Measurements from ENCODE around the gene BFSP2. TPM values are rescaled to one million over a fixed set of nuclear protein-coding genes. Genes with fewer than 3 reads are reported as not detected.
"Not testable (repeated sequence)": the region's sequence is repeated elsewhere in the genome, so short reads cannot be mapped to it uniquely, and the experiment has no call there.

Gene BFSP2
- total and polyA plus RNA-seq, 4 donors: 0.14 to 0.35 TPM; not detected in 2

DNA sequence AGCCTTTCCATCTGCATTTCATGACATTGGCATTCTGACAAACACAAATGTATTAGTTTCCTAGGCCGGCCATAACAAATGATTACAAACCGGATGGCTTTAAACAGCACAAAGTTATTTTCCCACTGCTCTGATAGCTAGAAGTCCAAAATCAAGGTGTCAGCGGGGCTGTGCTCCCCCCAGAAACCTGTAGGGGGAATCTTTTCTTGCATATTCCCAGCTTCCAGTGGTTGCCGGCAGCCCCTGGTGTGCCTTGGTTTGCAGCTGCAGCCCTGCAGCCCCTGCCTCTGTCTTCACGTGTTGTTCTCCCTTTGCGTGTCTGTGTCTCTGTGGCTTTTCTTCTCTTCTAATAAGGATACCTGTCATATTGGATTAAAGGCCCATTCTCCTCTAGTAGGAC, 94.6 kb downstream of the BFSP2 start:
- ATAC-seq (ENCODE audit: insufficient read depth, low FRiP score) (no peak), DNase-seq (peak in 1 of 3 donors; percentile 19)
- H3K4me3 ChIP-seq: no peak overlapping the region
- no peaks in the 10 kb centered on the region for H3K4me1 ChIP-seq (ENCODE audit: control insufficient read depth in 5 of 5, insufficient read depth in 5 of 5, low read length in 5 of 5)
- H3K9ac ChIP-seq (ENCODE audit: insufficient read depth in 1 of 2, low read length in 2 of 2): no peak overlapping the region
- no peak overlapping the region for H3K27ac ChIP-seq (ENCODE audit: low read depth in 1 of 2, low read length in 1 of 2)
- no peaks in the 10 kb centered on the region for H3K27me3 ChIP-seq (ENCODE audit: control insufficient read depth in 3 of 3, insufficient read depth in 3 of 3, low read length in 2 of 3)
- 72 to 81% methylated on average over 6 of the region's 6 CpGs for WGBS, 2 donors
- no peaks in the 10 kb centered on the region for H3K9me3 ChIP-seq (ENCODE audit: control insufficient read depth in 4 of 4, insufficient read depth in 3 of 4, low read length in 3 of 4)
- H3K36me3 ChIP-seq (ENCODE audit: control insufficient read depth in 4 of 4, insufficient read depth in 4 of 4, low read length in 4 of 4): no peaks in the 10 kb centered on the region
- TF ChIP-seq CTCF (IDR thresholded peaks at IDR 0.05; ENCODE audit: control extremely low read depth, extremely low read depth): no peak

- not testable (repeated sequence) for H3K27me3 ChIP-seq (ENCODE audit: control insufficient read depth in 3 of 3, insufficient read depth in 3 of 3, low read length in 2 of 3); DNase-seq; H3K9ac ChIP-seq (ENCODE audit: insufficient read depth in 1 of 2, low read length in 2 of 2); H3K4me3 ChIP-seq; H3K36me3 ChIP-seq (ENCODE audit: control insufficient read depth in 4 of 4, insufficient read depth in 4 of 4, low read length in 4 of 4); H3K27ac ChIP-seq (ENCODE audit: low read depth in 1 of 2, low read length in 1 of 2); H3K4me1 ChIP-seq (ENCODE audit: control insufficient read depth in 5 of 5, insufficient read depth in 5 of 5, low read length in 5 of 5); H3K9me3 ChIP-seq (ENCODE audit: control insufficient read depth in 4 of 4, insufficient read depth in 3 of 4, low read length in 3 of 4); ATAC-seq (ENCODE audit: insufficient read depth, low FRiP score)
- 94 to 100% methylated on average over 1 to 2 of the region's 2 CpGs for WGBS, 2 donors
Measured at GRCh38 chr3:133502542-133502941, 102.7 kb downstream of the BFSP2 start.

- Histone ChIP-seq H3K4me1 (ENCODE audit: control insufficient read depth in 5 of 5, insufficient read depth in 5 of 5, low read length in 5 of 5) (peaks cover 0 to 9% (median 3%) of the 10 kb centered on the region in 5 donors), H3K36me3 (ENCODE audit: control insufficient read depth in 4 of 4, insufficient read depth in 4 of 4, low read length in 4 of 4) (no peaks in the 10 kb centered on the region), H3K27ac (ENCODE audit: low read depth in 1 of 2, low read length in 1 of 2) (no peak overlapping the region), H3K4me3 (no peak overlapping the region), H3K9ac (ENCODE audit: insufficient read depth in 1 of 2, low read length in 2 of 2) (no peak overlapping the region), H3K9me3 (ENCODE audit: control insufficient read depth in 4 of 4, insufficient read depth in 3 of 4, low read length in 3 of 4) (no peaks in the 10 kb centered on the region), H3K27me3 (ENCODE audit: control insufficient read depth in 3 of 3, insufficient read depth in 3 of 3, low read length in 2 of 3) (no peaks in the 10 kb centered on the region)
- no peak for ATAC-seq (ENCODE audit: insufficient read depth, low FRiP score)
- no peak for TF ChIP-seq CTCF (IDR thresholded peaks at IDR 0.05; ENCODE audit: control extremely low read depth, extremely low read depth)
- 0 to 98% methylated on average over 1 of the region's 1 CpG for WGBS, 2 donors
- DNase-seq: no peak
Measured at GRCh38 chr3:133503409-133503808, 103.6 kb downstream of the BFSP2 start.

DNA sequence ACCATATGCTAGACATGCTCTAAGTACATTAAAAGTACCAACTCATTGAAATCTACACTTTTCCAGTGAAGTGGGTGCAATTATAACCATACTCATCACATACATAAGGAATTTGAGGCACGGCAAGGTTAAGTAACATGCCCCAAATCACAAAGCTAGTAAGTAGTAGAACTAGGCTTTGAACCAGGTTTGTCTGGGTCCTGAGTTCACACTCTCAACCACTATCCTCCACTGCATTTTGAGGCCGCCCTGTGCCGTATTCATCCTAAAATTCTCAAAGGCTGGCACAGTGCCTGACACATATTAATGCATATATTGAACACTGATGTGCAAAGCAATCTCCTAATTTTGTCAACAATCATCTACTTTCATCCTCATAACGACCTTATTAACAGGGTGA, 104.9 kb downstream of the BFSP2 start:
- no peak for TF ChIP-seq CTCF (IDR thresholded peaks at IDR 0.05; ENCODE audit: control extremely low read depth, extremely low read depth)
- Histone ChIP-seq H3K4me3 (no peak overlapping the region), H3K27ac (ENCODE audit: low read depth in 1 of 2, low read length in 1 of 2) (no peak overlapping the region), H3K9ac (ENCODE audit: insufficient read depth in 1 of 2, low read length in 2 of 2) (no peak overlapping the region), H3K9me3 (ENCODE audit: control insufficient read depth in 4 of 4, insufficient read depth in 3 of 4, low read length in 3 of 4) (no peaks in the 10 kb centered on the region), H3K4me1 (ENCODE audit: control insufficient read depth in 5 of 5, insufficient read depth in 5 of 5, low read length in 5 of 5) (peaks cover 0 to 9% (median 3%) of the 10 kb centered on the region in 5 donors), H3K36me3 (ENCODE audit: control insufficient read depth in 4 of 4, insufficient read depth in 4 of 4, low read length in 4 of 4) (no peaks in the 10 kb centered on the region), H3K27me3 (ENCODE audit: control insufficient read depth in 3 of 3, insufficient read depth in 3 of 3, low read length in 2 of 3) (no peaks in the 10 kb centered on the region)
- WGBS, 2 donors: 93 to 94% methylated on average over 4 of the region's 4 CpGs
- ATAC-seq (ENCODE audit: insufficient read depth, low FRiP score): no peak
- DNase-seq: no peak

Data from lung (tissue), 12 donors.